Stimulated activated CD4-positive, alpha-beta T cell treated with anti-CD3 and anti-CD28 coated beads, Interleukin-2, amount 100 ng/mL, for 48 hours (primary cell): Measurements from ENCODE around the gene SEMA4B.
"Not testable (repeated sequence)": the region's sequence is repeated elsewhere in the genome, so short reads cannot be mapped to it uniquely, and the experiment has no call there.

Experiments
- DNase-seq, 2 donors: peaks; one replicate each; pipeline ENCODE4 v3.0.0-alpha.2; 2020

The SEMA4B gene

DNA sequence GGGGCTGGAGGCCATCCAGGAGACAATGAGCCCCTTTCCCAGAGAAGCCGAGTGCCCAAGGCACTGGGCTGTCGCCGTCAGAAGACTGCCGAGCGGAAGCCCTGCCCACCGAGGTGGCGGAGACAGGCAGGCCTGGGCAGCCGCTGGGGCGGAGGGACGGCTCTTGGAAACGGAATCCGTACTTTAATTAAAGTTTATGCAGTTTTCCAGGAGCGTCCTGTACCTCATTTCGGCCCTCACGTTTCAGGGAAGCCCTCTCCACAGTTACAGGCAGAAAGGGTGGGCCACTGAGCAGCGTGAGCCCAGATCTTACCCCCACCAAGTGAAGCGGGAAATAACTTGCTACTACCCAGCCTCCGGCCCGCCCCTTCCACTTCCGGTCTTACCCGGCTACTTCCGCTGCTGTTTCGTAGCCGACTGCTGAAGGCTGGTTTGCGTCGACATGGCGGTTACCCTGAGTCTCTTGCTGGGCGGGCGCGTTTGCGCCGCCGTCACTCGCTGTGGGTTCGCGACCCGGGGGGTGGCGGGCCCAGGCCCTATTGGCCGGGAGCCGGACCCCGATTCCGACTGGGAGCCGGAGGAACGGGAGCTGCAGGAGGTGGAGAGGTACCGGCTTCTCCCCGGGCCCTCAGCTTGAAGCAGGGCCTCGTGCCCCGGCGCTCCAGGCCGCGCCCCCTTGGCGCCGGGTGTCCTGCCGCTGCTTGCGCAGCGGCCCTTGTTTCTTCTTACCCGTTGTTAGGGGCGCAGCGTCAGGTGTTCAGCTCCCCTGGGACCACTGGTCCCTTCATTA is 64.3 kb downstream of the SEMA4B start, which contains the start of gene NGRN:
Gene NGRN, plus strand, starts transcription at position 402 of the 790 bp plus-strand sequence. Its CDS starts 41 bp downstream, at position 443.
- peak; percentile 82 to 86 for DNase-seq

DNA sequence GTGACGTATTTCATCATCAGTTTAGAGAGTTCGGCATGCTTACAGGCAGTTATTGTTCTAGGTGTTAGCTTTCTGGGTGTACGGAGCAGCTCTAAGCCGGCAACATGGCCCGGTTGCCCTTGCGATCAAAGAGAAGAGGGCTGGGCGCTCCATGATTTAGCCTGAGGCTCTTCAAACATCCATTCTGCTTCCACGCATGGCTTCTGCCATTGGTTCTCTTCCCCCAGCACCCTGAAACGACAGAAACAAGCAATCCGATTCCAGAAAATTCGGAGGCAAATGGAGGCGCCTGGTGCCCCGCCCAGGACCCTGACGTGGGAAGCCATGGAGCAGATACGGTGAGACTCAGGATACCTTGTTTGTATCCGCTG is 64.9 kb downstream of the SEMA4B start:
- peak; percentile 28 to 41 for DNase-seq

DNA sequence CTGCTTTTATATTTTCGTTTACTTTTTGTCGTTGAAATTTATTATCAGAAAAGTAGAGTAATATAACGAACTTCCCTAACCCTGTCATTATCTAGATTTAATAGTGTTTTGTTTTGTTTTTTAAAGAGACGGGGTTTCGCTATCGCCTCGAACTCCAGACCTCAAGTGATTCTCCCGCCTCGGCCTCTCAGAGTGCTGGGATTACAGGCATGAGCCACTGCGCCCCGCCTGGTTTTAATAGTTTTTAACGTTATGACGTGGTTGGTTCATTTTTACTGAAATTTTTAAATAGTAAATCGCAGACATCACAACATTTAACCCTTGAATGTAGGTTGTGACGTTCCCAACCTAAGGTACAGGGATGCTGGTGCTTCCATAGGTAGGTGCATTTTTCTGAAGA is 65.4 kb downstream of the SEMA4B start:
- DNase-seq, result no peak

GRCh38 chr15:90268415-90268814 is 67.3 kb downstream of the SEMA4B start:
- no peak for DNase-seq

DNA sequence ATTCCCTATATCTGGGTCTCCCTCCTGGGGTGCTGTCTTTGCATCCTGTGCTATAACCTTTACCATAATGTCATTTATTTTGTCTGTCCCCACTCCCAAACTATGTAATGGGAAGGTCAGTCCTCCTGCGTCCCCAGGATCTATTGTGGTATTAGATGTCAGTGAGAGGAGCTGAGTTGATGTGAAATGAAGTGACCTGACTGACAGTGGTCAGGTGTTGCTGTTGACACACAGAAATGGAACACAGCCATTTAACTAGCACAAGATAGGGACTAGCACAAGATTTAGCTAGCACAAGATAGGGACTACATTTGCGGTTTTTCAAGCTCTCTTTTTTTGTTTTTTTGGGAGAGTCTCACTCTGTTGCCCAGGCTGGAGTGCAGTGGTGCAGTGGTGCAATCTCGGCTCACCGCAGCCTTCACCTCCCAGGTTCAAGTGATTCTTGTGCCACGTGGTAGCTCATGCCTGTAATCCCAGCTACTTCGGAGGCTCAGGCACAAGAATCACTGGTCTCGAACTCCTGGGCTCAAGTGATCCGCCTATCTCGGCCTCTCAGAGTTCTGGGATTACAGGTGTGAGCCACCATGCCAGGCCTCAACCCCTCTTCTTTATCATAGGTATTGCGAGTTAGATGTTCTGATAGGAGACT is 69.5 kb downstream of the SEMA4B start:
- no peak for DNase-seq

DNA sequence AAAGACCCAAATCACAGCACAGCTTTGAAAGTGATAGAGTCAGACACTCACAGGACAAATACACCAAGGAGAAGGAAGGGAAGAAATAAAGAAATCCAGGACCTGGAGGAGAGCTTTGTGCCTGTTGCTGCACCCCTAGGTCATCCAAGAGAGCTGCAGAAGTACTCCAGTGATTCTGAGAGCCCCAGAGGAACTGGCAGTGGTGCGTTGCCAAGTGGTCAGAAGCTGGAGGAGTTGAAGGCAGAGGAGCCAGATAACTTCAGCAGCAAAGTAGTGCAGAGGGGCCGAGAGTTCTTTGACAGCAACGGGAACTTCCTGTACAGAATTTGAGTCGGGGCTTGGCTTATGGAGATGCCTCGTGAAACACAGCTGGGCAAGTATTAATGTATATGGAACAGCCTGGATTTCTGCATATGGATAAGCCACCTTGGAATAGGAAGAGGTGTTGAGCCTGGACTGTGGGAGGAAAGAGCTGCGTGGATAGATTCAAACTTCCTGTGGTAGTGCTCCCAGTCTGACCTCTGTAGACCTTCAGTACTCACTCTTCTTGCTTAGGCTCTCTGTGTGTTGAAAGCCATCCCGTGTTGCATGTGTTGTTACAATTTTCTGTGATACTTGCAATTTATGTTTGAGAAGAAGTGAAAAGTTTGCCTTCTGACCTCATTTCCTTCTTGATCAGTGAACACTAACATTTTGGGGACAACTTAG is 70.5 kb downstream of the SEMA4B start:
- no peak for DNase-seq

- not testable (repeated sequence) for DNase-seq
These were observed 77.3 kb downstream of the SEMA4B start for GRCh38 chr15:90278467-90278866.
